IPS DF 19.7 (cell line): ENCODE results near the gene C1orf115.
"Not testable (repeated sequence)": the region's sequence is repeated elsewhere in the genome, so short reads cannot be mapped to it uniquely, and the experiment has no call there.

Experiments
- DNase-seq: peaks from one replicate; pipeline ENCODE4 v3.0.0-alpha.2; 2013; ENCODE audit warnings: low read depth, low spot score

The C1orf115 gene

DNA sequence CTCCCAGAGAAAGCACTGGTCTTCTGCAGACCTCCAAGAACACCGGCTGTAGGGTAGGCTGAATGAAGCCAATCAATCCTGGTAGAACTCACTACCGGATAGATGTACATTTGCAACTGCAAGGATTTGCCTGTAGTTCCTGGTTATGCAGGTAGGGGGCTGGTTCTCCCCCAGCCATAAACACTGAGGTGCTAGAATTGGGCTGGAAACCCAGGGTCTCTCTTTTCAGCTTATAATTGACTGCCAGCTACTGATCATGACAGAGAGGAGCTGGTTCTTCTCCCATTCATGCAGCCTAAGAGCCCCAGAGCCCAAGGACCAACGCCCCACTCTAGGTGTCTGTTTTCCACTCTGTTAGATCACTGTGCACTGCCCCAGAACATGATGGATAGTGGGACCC, 36.5 kb downstream of the C1orf115 start:
- DNase-seq = no peak

DNA sequence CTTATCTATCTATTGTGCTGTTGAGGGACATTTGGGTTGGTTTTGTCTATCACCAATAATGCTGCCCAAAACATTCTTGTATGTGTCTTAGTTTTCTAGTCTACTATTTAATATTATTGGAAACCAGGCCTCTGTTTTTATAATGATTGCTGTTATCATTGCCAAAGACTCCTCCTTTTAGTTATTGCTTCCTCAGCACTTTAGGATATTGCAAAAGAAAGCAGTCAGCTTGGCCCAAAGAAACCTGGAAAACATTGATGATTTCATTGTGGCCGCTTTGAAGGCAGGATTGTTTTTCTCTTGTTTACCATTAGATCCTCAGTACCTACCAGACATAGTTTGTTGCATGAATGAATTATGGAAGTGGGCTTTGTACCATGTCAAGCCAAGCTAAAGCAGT, 37.4 kb downstream of the C1orf115 start:
- DNase-seq = no peak

DNA sequence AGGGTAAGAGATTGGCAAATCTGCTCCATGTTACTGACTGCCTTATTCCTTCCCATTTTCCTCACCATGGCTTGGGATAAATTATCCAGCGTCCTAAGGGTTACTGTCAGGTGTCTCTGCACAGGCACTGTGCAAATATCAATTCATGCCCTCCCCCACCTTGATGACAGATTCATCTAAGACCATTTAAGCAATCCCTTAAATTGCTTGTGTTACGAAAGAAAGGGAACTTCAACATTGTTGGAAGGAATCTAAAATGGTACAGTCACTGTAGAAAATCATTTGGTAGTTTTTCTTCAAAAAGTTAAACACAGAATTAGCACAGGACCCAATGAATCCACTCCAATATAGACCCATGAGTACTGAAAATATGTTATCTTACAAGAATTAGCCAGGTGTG, 40.3 kb downstream of the C1orf115 start:
- no peak for DNase-seq

DNA sequence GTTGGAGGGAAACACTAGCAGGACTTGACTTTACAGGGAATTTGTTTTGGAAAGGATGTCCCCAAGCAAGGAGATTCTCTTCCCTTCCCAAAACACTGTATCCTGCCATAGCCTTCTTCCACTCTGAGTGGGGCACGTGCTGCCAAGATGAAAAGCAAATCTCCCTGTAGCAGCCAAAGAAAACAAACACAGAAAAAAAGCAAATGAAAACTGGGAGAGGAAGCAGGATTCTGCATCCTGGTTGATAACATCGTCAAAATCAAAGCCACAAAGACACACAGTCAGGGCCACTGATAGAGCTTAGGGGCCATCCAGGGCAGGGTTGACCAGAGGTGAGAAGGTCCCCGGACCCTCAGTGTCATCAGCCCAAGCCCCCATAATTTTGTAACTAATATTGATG, 42.0 kb downstream of the C1orf115 start:
- no peak for DNase-seq

DNA sequence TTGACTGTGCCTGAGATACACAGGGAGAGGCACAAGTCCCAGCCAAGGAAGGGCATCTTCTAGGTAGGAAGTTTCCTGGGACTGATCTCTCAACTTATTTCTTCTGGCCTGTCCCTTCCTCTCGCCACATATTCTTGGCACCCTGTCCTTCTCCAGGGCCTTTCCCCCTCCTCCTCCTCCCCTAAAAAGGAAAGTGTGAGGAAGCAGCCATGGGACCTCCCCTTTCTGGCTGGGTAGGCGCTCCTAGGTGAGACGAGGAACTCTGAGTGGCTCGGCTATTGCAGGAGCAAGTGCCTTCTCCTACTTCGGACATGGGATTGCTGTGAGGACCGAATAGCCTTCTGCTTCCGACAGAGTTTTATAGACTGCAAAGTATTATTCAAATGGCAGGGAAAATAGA, 42.5 kb downstream of the C1orf115 start:
- no peak for DNase-seq

DNA sequence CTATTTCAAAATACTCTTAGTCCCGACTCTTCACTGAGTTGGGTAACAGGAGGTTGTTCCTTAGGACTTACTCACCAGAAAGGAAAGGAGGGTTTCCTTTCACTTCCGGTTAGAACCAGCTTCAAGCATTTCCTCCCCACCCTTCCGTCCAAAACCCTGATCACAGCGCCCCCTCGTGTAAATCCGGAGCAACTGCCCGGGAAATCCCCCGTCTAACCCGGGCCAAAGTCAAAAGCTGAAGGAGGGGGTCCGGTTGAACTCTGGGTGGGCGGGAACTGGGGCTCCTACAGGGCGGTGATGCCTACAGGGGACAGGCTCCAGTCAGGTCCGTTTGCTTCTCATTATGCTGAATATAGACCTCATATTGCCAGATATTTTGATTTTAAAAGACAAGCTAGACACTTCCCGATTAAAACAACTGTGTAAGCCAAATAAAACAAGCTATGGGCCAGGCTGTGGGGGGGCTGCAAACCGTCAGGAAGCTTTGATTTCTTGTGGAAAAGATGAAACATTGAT, 43.0 kb downstream of the C1orf115 start:
- peak; percentile 59 for DNase-seq

DNA sequence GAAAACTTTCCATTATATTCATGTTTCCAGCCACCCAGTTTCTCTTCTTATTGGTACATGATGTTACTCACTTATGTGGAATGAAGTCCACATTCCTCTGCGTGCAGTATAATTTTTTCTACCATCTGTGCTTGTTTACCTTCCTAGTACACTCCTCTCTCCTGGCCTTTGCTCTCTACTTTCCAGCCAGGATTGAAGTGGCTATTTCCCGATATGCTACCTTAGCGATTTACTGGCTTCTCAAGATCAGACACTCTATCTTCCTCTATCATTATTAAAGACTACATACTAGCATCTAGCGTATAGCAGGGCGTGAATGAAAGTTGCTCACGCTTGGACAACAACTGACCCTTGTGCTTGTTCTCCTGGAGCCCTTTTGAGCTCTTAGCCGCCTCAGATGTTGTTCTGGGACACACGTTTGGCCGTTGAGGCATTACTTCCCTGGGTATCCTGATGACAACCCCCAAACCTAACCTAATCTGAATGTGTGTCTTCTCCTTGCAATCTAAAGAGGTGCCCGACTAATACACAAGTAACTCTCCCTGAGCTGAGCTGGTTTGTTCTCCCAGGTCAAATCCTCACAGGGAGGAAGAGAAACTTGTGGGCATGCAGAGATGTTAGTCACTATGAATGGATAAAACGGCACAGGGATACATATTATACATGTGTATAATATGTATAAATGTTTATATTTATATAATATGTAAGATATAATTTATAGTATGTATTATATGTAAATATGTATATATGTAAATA, 44.6 kb downstream of the C1orf115 start:
- no peak for DNase-seq

DNA sequence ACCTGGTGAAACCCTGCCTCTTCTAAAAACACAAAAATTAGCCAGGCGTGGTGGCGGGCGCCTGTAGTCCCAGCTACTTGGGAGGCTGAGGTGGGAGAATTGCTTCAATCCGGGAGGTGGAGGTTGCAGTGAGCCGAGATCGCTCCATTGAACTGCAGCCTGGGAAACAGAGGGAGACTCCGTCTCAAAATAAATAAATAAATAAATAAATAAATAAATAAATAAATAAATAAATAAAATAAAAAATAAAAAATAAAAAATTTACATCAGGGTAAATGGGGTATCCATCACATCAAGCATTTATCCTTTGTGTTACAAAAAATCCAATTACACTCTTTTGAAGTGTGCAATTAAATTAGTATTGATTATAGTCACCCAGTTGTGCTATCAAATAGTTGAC, 46.1 kb downstream of the C1orf115 start:
- DNase-seq = not testable (repeated sequence)

DNA sequence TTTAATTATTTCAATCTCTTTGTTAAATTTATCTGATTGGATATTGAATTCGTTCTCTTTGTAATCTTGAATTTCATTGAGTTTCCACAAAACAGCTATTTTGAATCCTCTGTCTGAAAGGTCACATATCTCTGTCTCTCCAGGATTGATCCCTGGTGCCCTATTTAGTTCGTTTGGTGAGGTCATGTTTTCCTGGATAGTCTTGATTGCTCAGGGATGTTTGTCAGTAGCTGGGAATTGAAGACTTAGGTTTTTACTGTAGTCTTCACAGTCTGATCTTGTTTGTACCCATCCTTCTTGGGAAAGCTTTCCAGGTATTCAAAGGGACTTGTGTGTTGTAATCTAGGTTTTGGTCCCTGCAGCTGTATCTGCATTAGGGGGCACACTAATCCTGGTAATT, 51.2 kb downstream of the C1orf115 start:
- DNase-seq = no peak

DNA sequence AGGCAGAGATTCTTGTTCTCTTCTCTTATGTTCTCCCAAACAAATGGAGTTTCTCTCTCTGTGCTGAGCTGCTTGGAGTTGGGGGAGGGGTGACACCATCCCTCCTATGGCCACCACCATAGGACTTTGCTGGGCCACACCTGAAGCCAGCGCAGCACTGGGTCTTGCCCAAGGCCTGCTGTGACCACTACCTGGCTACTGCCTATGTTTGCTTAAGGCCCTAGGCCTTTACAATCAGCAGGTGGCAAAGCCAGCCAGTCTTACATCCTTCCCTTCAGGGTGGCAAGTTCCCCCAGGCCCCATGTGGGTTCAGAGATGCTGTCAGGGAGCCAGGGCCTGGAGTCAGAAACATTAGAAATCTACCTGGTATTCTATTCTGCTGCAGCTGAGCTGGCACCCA, 51.7 kb downstream of the C1orf115 start:
- DNase-seq = no peak

DNA sequence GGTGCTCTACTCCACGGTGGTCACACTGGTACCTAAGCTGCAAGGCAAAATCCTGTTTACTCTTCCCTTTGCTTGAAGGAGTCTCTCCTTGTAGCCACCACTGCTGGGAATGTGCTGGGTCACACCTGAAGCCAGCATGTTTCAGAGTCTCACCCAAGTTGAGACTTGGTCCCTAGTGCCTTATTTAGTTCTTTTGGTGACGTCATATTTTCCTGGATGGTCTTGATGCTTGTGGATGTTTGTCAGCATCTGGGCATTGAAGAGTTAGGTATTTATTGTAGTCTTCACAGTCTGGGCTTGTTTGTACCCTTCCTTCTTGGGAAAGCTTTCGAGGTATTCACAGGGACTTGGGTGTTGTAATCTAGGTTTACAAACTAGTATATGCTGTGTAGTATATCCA, 52.4 kb downstream of the C1orf115 start:
- DNase-seq = no peak

DNA sequence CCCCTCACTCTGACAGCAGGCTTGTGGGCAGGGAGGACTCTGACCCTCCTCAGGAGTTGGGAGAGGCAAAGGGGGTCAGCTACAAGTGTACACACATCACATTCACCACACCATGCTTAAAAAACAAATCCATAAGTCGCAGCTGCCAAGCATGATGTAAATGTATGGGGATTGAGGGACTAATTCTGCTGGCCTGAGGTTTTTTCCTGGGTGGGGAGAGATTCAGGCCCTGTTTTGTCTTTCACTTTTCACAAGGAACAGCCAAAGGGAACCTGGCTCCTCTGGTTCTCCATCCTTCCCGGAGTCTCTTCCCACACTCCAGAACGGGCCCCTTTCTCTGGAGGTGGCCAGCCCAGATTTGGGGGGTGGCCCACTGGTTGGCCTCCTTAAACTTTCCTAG, 56.7 kb downstream of the C1orf115 start:
- DNase-seq = no peak

DNA sequence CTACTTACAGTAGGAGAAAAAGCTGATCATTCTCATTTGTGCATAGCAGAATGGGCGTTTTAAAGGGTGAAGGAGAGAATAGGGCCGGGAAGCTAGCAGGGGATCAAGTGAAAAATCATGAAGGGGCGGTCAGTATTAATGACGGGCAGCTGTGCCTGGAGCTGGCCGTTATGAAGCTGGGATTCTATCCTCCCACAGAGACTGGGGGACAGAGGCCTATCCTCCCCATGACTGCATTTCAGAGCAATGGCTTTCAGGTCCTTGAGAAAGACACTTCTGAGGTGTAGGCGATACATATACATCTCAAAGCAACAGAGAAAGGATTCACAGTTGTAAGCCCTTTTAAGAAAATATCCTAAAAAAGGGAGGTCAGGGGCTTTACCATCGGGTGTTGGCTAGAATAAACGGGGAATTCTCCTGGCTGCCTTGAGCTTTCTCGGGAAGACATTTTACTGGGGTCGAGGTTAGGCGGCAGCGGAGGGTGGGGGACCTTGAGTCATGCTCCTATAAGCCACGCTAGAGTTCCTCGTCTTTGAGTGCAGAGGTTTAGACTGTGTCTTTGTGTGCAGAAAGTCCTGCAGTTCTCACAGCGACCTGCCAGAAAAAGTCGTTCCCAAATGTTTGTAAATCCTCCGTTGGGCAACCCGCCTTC, 57.4 kb downstream of the C1orf115 start:
- no peak for DNase-seq

DNA sequence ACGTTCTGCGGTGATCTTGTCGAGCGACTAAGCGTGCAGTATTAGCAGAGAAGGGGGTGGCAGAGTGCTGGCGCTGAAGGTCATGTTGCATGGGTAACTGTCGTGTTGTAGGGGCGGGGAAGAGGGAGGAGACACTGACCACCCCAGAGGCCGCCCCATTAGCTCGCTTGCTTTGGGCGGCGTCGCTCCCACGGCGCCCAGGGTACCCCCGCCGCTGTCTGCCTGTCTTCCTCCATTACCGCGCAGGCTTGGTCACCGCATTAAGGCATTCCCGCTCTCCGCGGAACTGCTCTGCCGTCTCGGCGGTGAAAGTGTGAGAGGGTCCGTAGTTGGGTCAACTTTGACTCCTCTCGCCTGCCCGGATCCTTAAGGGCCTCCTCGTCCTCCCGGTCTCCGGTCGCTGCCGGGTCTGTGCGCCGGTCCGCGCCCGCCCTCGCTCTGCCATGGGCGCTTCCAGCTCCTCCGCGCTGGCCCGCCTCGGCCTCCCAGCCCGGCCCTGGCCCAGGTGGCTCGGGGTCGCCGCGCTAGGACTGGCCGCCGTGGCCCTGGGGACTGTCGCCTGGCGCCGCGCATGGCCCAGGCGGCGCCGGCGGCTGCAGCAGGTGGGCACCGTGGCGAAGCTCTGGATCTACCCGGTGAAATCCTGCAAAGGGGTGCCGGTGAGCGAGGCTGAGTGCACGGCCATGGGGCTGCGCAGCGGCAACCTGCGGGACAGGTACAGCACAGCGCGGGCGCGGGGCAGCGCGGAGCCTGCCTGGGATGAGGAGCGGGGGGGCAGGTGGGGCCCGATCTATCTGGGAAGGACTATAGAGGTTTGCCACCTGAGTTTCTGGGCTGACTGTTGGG, 58.1 kb downstream of the C1orf115 start, which contains the start of gene MTARC2:
Gene MTARC2, plus strand, starts transcription at position 234 of the 846 bp plus-strand sequence. Its CDS starts 210 bp downstream, at position 444.
- DNase-seq = peak; percentile 60
